ENCODE results near the gene PAK1IP1.

PAK1IP1 gene

DNA sequence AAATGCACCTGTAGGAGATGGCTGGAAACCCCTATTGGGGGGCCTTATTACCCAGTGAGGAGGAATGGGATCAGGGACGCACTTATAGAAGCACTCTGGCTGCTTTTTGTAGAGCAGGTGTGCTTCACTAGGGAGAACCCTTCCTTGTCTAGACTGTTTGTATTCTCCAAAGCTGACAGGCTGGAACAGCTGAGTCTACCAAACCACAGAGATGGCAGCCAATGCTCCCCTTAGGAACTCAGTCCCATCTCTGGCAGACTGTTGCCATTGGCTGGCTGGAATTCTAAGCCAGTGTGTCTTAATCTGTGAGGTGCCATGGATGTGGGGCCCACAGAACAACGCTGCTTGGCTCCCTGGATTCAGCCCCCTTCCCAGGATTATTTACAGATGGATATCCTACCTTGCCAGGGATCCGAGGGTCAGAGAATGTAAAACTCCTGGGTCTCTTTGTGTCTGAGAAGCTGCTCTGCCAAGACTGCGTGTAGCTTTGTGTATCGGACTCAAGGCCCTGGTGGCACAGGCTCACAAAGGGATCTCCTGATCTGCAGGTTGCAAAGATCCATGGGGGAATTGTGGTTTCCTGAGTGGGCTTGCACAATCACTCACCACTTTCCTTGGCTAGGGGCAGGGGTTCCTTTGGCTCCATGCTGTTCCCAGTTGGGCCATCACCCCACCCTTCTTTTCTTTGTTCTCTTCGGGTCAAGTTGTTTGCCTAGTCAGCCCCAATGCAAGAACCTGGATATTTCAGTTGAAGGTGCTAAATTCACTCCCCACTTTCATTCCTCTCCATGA is 26.4 kb upstream of the PAK1IP1 start:
- Histone ChIP-seq H3K27ac (ENCODE audit: low read depth, low read length) (no peak overlapping the region), H3K9me3 (ENCODE audit: control insufficient read depth in 1 of 2, low read length in 2 of 2) (no peaks in the 10 kb centered on the region), H3K9ac (ENCODE audit: low read depth in 1 of 2, low read length in 2 of 2) (no peak overlapping the region), H3K4me3 (ENCODE audit: low read depth in 1 of 2, low read length in 2 of 2) (no peak overlapping the region), H3K4me1 (ENCODE audit: control insufficient read depth in 1 of 2, insufficient read depth in 2 of 2, low read length in 2 of 2) (no peaks in the 10 kb centered on the region), H3K27me3 (ENCODE audit: control insufficient read depth in 1 of 2, insufficient read depth in 2 of 2, low read length in 2 of 2) (no peaks in the 10 kb centered on the region), H3K36me3 (ENCODE audit: control insufficient read depth in 1 of 2, insufficient read depth in 2 of 2, low read length in 2 of 2) (no peaks in the 10 kb centered on the region)

DNA sequence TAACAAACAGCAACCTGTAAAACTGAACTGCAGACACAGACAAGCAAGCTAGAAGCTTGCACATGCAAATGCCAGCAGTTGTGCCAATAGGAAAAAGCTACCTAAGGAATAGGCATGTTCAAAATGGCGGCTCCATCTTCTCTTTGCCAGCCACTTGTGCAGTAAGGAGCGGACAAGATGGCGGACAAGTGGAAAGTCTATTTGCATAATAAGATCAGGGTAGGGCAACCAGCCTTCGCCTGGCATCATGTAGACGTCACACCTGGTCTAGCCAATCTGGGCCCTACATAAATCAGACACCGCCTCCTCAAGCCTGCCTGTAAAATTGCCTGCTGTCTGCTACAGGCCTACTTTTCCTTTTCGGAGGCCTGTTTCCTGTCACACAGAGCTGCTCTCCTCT is 18.4 kb upstream of the PAK1IP1 start:
- Histone ChIP-seq H3K36me3 (ENCODE audit: control insufficient read depth in 1 of 2, insufficient read depth in 2 of 2, low read length in 2 of 2) (no peaks in the 10 kb centered on the region), H3K9ac (ENCODE audit: low read depth in 1 of 2, low read length in 2 of 2) (no peak overlapping the region), H3K4me1 (ENCODE audit: control insufficient read depth in 1 of 2, insufficient read depth in 2 of 2, low read length in 2 of 2) (no peaks in the 10 kb centered on the region), H3K27me3 (ENCODE audit: control insufficient read depth in 1 of 2, insufficient read depth in 2 of 2, low read length in 2 of 2) (no peaks in the 10 kb centered on the region), H3K27ac (ENCODE audit: low read depth, low read length) (no peak overlapping the region), H3K4me3 (ENCODE audit: low read depth in 1 of 2, low read length in 2 of 2) (no peak overlapping the region), H3K9me3 (ENCODE audit: control insufficient read depth in 1 of 2, low read length in 2 of 2) (no peaks in the 10 kb centered on the region)

DNA sequence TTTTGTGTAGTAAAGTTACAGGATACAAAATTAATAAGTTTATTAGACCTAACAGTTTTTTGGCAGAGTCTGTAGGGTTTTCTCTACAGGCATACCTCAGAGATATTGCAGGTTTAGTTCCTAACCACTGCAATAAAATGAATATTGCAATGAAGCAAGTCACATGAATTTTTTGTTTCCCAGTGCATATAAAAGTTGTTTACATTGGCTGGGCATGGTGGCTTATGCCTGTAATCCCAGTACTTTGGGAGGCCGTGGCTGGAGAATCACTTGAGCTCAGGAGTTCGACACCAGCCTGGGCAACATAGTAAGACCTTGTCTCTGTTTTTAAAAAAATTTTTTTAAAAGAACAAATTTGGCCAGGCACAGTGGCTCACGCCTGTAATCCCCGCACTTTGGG is 16.3 kb upstream of the PAK1IP1 start:
- no peak overlapping the region for H3K4me3 ChIP-seq (ENCODE audit: low read depth in 1 of 2, low read length in 2 of 2)
- no peaks in the 10 kb centered on the region for H3K9me3 ChIP-seq (ENCODE audit: control insufficient read depth in 1 of 2, low read length in 2 of 2)
- H3K27ac ChIP-seq (ENCODE audit: low read depth, low read length): no peak overlapping the region
- H3K4me1 ChIP-seq (ENCODE audit: control insufficient read depth in 1 of 2, insufficient read depth in 2 of 2, low read length in 2 of 2): no peaks in the 10 kb centered on the region
- no peaks in the 10 kb centered on the region for H3K27me3 ChIP-seq (ENCODE audit: control insufficient read depth in 1 of 2, insufficient read depth in 2 of 2, low read length in 2 of 2)
- H3K36me3 ChIP-seq (ENCODE audit: control insufficient read depth in 1 of 2, insufficient read depth in 2 of 2, low read length in 2 of 2): no peaks in the 10 kb centered on the region
- no peak overlapping the region for H3K9ac ChIP-seq (ENCODE audit: low read depth in 1 of 2, low read length in 2 of 2)

DNA sequence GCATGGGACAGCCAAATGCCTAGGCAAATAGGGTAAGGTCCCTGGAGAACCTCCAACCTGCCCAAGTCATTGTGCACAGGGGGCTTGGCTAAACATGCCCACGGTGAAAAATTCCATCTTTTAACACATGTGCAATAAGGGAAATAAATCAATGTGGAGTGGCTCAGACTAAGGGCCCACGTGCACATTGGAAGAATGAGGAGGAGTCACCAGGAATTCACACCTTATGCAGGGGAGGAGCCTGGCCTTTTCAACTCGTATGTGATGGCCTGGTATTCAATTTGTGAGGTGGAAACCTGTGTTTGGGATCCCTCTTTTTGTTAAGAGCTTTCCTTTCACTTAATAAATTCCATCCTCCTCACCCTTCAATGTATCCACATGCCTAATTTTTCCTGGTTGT is 13.0 kb upstream of the PAK1IP1 start:
- Histone ChIP-seq H3K4me1 (ENCODE audit: control insufficient read depth in 1 of 2, insufficient read depth in 2 of 2, low read length in 2 of 2) (no peaks in the 10 kb centered on the region), H3K9ac (ENCODE audit: low read depth in 1 of 2, low read length in 2 of 2) (no peak overlapping the region), H3K36me3 (ENCODE audit: control insufficient read depth in 1 of 2, insufficient read depth in 2 of 2, low read length in 2 of 2) (no peaks in the 10 kb centered on the region), H3K4me3 (ENCODE audit: low read depth in 1 of 2, low read length in 2 of 2) (no peak overlapping the region), H3K27me3 (ENCODE audit: control insufficient read depth in 1 of 2, insufficient read depth in 2 of 2, low read length in 2 of 2) (no peaks in the 10 kb centered on the region), H3K9me3 (ENCODE audit: control insufficient read depth in 1 of 2, low read length in 2 of 2) (no peaks in the 10 kb centered on the region), H3K27ac (ENCODE audit: low read depth, low read length) (no peak overlapping the region)

DNA sequence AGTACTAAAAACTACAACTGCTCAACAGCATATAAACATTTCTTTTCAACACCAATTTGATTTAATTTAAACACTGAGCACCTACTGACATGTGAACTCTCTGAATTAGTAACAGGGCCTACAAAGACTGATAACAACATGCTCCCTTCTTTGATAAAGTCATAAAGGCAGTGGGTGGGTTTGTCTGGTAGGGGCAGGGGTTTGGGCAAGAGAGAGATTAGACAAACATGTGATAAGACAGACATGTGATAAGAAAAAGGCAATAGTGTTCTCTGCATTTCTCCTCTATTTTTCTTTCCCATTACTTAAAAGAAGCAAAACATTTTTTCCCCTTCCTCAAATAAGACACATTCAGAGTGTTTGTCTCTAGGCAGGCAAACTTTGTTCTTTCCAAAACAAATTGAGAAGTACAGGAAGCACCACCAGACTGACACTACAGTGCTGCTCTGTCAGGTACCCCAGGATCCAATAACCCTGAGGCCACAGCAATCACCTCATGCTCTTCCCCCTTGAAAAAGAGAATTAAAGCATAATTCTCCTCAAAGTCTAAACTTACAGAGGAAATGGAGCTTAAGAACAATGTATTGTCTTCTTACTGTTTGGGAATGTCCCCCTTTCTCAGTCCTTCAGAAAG is 12.3 kb upstream of the PAK1IP1 start:
- Histone ChIP-seq H3K27me3 (ENCODE audit: control insufficient read depth in 1 of 2, insufficient read depth in 2 of 2, low read length in 2 of 2) (no peaks in the 10 kb centered on the region), H3K9me3 (ENCODE audit: control insufficient read depth in 1 of 2, low read length in 2 of 2) (no peaks in the 10 kb centered on the region), H3K27ac (ENCODE audit: low read depth, low read length) (no peak overlapping the region)

DNA sequence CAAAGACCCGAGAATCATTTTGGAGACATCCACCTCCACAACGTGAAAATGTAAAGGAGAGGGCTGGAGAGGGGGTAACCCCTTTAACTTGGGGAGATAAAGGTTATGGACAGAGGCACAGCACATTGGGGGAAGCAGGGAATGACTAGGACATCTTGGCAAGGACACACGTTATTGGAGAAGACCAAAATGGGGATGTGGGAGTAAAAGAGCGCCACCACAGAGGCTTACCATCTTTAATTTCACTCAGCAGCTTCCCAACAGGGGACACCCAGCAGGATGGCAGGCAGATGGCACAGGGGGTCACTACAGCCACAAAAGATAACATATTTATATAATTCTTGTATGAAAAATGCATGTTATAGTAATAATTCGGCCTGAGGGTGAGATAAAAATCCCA is 10.2 kb upstream of the PAK1IP1 start:
- no peaks in the 10 kb centered on the region for H3K27me3 ChIP-seq (ENCODE audit: control insufficient read depth in 1 of 2, insufficient read depth in 2 of 2, low read length in 2 of 2)
- H3K27ac ChIP-seq (ENCODE audit: low read depth, low read length): no peak overlapping the region
- no peak overlapping the region for H3K4me3 ChIP-seq (ENCODE audit: low read depth in 1 of 2, low read length in 2 of 2)
- H3K36me3 ChIP-seq (ENCODE audit: control insufficient read depth in 1 of 2, insufficient read depth in 2 of 2, low read length in 2 of 2): no peaks in the 10 kb centered on the region
- H3K9me3 ChIP-seq (ENCODE audit: control insufficient read depth in 1 of 2, low read length in 2 of 2): no peaks in the 10 kb centered on the region
- H3K9ac ChIP-seq (ENCODE audit: low read depth in 1 of 2, low read length in 2 of 2): no peak overlapping the region
- H3K4me1 ChIP-seq (ENCODE audit: control insufficient read depth in 1 of 2, insufficient read depth in 2 of 2, low read length in 2 of 2): no peaks in the 10 kb centered on the region

More for the DNA sequence above, 12.3 kb upstream of the PAK1IP1 start:
- Histone ChIP-seq H3K4me1 (ENCODE audit: control insufficient read depth in 1 of 2, insufficient read depth in 2 of 2, low read length in 2 of 2) (no peaks in the 10 kb centered on the region), H3K4me3 (ENCODE audit: low read depth in 1 of 2, low read length in 2 of 2) (no peak overlapping the region), H3K36me3 (ENCODE audit: control insufficient read depth in 1 of 2, insufficient read depth in 2 of 2, low read length in 2 of 2) (no peaks in the 10 kb centered on the region), H3K9ac (ENCODE audit: low read depth in 1 of 2, low read length in 2 of 2) (no peak overlapping the region)

DNA sequence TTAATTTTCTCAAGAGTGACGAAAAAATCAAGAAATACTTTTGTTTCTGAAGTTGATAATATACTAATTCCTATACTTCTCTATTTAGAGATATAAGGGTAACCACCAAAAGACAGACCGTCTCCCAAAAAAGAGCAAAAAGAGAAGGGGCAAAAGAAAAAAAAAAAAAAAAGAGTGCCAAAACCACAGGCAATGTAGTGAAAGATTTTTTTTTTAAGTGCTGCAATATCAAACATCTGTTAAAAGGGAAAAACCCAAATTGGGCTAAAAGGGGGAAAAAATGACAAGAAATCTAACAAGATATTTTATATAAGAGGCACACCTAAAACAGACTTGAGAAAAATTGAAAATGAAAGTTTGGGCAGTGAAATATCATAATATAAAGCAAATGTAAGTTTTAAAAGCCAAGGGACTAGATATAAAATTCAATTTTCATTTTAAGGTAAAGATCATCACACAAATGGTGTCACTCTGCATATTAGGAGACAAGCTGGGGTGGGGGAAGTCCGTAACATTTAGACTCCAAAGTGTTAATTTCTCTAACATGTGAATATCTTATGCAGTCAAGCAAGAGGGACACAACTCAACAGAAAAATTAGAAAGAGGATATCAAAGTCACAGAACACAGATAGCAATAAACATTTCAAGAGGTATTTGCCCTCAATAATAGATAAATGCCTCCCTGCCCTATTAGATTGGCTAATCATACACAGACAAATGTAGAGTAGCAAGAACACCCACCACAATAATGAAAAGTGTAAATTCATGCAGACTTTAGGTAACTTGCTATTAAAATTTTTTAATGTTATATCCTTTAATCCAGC is 9.5 kb upstream of the PAK1IP1 start:
- no peak overlapping the region for H3K9ac ChIP-seq (ENCODE audit: low read depth in 1 of 2, low read length in 2 of 2)
- H3K27ac ChIP-seq (ENCODE audit: low read depth, low read length): no peak overlapping the region
- H3K4me3 ChIP-seq (ENCODE audit: low read depth in 1 of 2, low read length in 2 of 2): no peak overlapping the region
- no peaks in the 10 kb centered on the region for H3K4me1 ChIP-seq (ENCODE audit: control insufficient read depth in 1 of 2, insufficient read depth in 2 of 2, low read length in 2 of 2)
- no peaks in the 10 kb centered on the region for H3K36me3 ChIP-seq (ENCODE audit: control insufficient read depth in 1 of 2, insufficient read depth in 2 of 2, low read length in 2 of 2)
- H3K9me3 ChIP-seq (ENCODE audit: control insufficient read depth in 1 of 2, low read length in 2 of 2): no peaks in the 10 kb centered on the region
- H3K27me3 ChIP-seq (ENCODE audit: control insufficient read depth in 1 of 2, insufficient read depth in 2 of 2, low read length in 2 of 2): no peaks in the 10 kb centered on the region

DNA sequence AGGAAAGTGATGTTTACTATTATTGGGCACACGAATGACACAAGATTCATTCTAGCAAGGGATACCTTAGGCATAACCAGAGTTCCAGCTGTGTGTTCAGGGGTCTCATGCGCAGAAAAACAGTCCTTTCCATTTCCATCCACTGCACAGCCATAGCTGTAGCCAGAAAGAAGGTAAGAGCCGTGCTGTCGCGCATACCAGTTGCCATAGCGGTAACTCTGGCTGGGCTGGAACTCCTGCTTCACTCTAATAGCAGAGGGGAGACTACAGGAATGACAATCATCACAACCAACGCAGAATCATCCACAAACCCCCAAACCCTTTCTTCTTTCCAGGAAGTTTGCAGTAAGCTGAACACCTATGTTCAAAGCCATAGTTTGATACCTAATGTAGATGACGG is 7.9 kb upstream of the PAK1IP1 start:
- Histone ChIP-seq H3K4me1 (ENCODE audit: control insufficient read depth in 1 of 2, insufficient read depth in 2 of 2, low read length in 2 of 2) (no peaks in the 10 kb centered on the region), H3K36me3 (ENCODE audit: control insufficient read depth in 1 of 2, insufficient read depth in 2 of 2, low read length in 2 of 2) (no peaks in the 10 kb centered on the region), H3K9me3 (ENCODE audit: control insufficient read depth in 1 of 2, low read length in 2 of 2) (no peaks in the 10 kb centered on the region), H3K9ac (ENCODE audit: low read depth in 1 of 2, low read length in 2 of 2) (no peak overlapping the region), H3K4me3 (ENCODE audit: low read depth in 1 of 2, low read length in 2 of 2) (peak overlapping the region; percentile 53 to 65), H3K27me3 (ENCODE audit: control insufficient read depth in 1 of 2, insufficient read depth in 2 of 2, low read length in 2 of 2) (no peaks in the 10 kb centered on the region), H3K27ac (ENCODE audit: low read depth, low read length) (no peak overlapping the region)

DNA sequence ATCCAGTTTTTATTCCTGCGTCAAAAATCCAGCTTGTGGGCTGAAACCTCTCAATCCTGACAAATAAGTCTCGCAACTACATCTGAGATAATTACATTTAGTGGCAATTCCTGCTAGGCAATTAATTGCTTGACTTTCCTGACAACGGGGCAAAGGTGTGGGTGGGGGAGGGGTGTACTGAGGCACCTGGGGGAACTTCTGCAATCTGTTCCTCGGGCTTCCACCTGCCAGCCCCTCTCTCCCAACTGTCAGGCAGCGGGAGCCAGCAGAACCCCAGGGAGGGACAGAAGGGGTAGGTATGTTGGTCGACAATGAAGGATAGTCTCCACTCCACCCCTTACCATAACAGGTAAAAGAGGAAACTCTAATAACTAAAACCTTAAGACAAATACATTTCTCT is 7.2 kb upstream of the PAK1IP1 start:
- peak overlapping the region; percentile 53 to 65 for H3K4me3 ChIP-seq (ENCODE audit: low read depth in 1 of 2, low read length in 2 of 2)
- no peak overlapping the region for H3K27ac ChIP-seq (ENCODE audit: low read depth, low read length)

More for the DNA sequence above, 7.2 kb upstream of the PAK1IP1 start:
- no peaks in the 10 kb centered on the region for H3K9me3 ChIP-seq (ENCODE audit: control insufficient read depth in 1 of 2, low read length in 2 of 2)
- H3K27me3 ChIP-seq (ENCODE audit: control insufficient read depth in 1 of 2, insufficient read depth in 2 of 2, low read length in 2 of 2): no peaks in the 10 kb centered on the region
- no peaks in the 10 kb centered on the region for H3K4me1 ChIP-seq (ENCODE audit: control insufficient read depth in 1 of 2, insufficient read depth in 2 of 2, low read length in 2 of 2)
- H3K36me3 ChIP-seq (ENCODE audit: control insufficient read depth in 1 of 2, insufficient read depth in 2 of 2, low read length in 2 of 2): no peaks in the 10 kb centered on the region
- H3K9ac ChIP-seq (ENCODE audit: low read depth in 1 of 2, low read length in 2 of 2): peak overlapping the region in 1 of 2 donors; percentile 1

All from duodenal mucosa (tissue), 2 donors.